Mesenchymal stem cell (in vitro differentiated cells and primary cell): ENCODE measurements around the gene NXT1.

Experiments
- DNase-seq: peaks from one replicate; pipeline ENCODE4 v3.0.0-alpha.2; 2013
- H2AFZ ChIP-seq: one replicate; pipeline ENCODE4 v1.6.1; 2013; ENCODE audit warnings: low read depth, mild to moderate bottlenecking, control low read depth, inconsistent platforms, low read length, moderate library complexity
- H2AK5ac ChIP-seq: 2 replicates; pipeline ENCODE4 v1.6.1; 2013; ENCODE audit warnings: low read length, moderate library complexity, mild to moderate bottlenecking, inconsistent platforms; ENCODE audit not compliant: severe bottlenecking
- H2BK120ac ChIP-seq: one replicate; pipeline ENCODE4 v1.6.1; 2013; ENCODE audit warnings: low read depth, mild to moderate bottlenecking, inconsistent platforms, low read length, moderate library complexity
- H2BK12ac ChIP-seq, 2 experiments: one replicate each; pipeline ENCODE4 v1.6.1; 2013; ENCODE audit warnings: inconsistent platforms in 2 of 2, low read length in 2 of 2, mild to moderate bottlenecking in 2 of 2, moderate library complexity in 2 of 2, control low read depth in 1 of 2
- H2BK15ac ChIP-seq: one replicate; pipeline ENCODE4 v1.6.1; 2013; ENCODE audit warnings: mild to moderate bottlenecking, low read depth, inconsistent platforms; ENCODE audit not compliant: poor library complexity, severe bottlenecking
- H2BK5ac ChIP-seq: 2 replicates; pipeline ENCODE4 v1.6.1; 2013; ENCODE audit warnings: low read depth, mild to moderate bottlenecking, low read length, control low read depth, inconsistent platforms; ENCODE audit not compliant: poor library complexity, severe bottlenecking
- H3K14ac ChIP-seq, 2 experiments: one replicate each; pipeline ENCODE4 v1.6.1; 2013; ENCODE audit warnings: inconsistent platforms in 2 of 2, low read length in 2 of 2, control low read depth in 1 of 2, mild to moderate bottlenecking in 1 of 2, moderate library complexity in 1 of 2
- H3K18ac ChIP-seq, 2 experiments: one replicate each; pipeline ENCODE4 v1.6.1; 2013; ENCODE audit warnings: inconsistent platforms in 2 of 2, low read length in 2 of 2, control low read depth in 1 of 2, low read depth in 1 of 2, mild to moderate bottlenecking in 1 of 2
- H3K23ac ChIP-seq, 2 experiments: one replicate each; pipeline ENCODE4 v1.6.1; 2013; ENCODE audit warnings: inconsistent platforms in 2 of 2, low read length in 2 of 2, mild to moderate bottlenecking in 2 of 2, moderate library complexity in 2 of 2, control low read depth in 1 of 2
- H3K27ac ChIP-seq: 2 replicates; pipeline ENCODE4 v1.5.1; 2013; ENCODE audit warnings: mild to moderate bottlenecking, moderate library complexity, low read length, control low read depth, inconsistent platforms; ENCODE audit not compliant: poor library complexity, severe bottlenecking
- H3K27me3 ChIP-seq, 2 experiments: 2 replicates each; pipeline versions ENCODE4 v1.6.1 to v1.7.0; 2013; ENCODE audit warnings: low read length in 2 of 2, mild to moderate bottlenecking in 2 of 2, moderate library complexity in 2 of 2, control low read depth in 1 of 2, inconsistent platforms in 1 of 2; ENCODE audit not compliant: control insufficient read depth in 1 of 2, insufficient read depth in 1 of 2
- H3K36me3 ChIP-seq, 2 experiments: 2 replicates each; pipeline versions ENCODE4 v1.6.1 to v1.7.0; 2013; ENCODE audit warnings: low read length in 2 of 2, control low read depth in 1 of 2, inconsistent platforms in 1 of 2, low read depth in 1 of 2, mild to moderate bottlenecking in 1 of 2; ENCODE audit not compliant: insufficient read depth in 2 of 2, control insufficient read depth in 1 of 2
- H3K4ac ChIP-seq, 2 experiments: one replicate each; pipeline ENCODE4 v1.6.1; 2013; ENCODE audit warnings: inconsistent platforms in 2 of 2, low read length in 2 of 2, mild to moderate bottlenecking in 2 of 2, moderate library complexity in 2 of 2, control low read depth in 1 of 2, low read depth in 1 of 2
- H3K4me1 ChIP-seq: 2 replicates; pipeline ENCODE4 v1.6.1; 2013; ENCODE audit warnings: low read depth, low read length, control low read depth; ENCODE audit not compliant: control insufficient read depth, insufficient read depth
- H3K4me2 ChIP-seq: 2 replicates; pipeline ENCODE4 v1.6.1; 2013; ENCODE audit warnings: low read length, mild to moderate bottlenecking, inconsistent platforms; ENCODE audit not compliant: poor library complexity, severe bottlenecking
- H3K4me3 ChIP-seq, 2 experiments: 2 replicates each; pipeline versions ENCODE4 v1.5.1 to v1.7.0; 2013; ENCODE audit warnings: low read length in 2 of 2, mild to moderate bottlenecking in 2 of 2, control low read depth in 1 of 2, low read depth in 1 of 2; ENCODE audit not compliant: insufficient read depth in 1 of 2
- H3K79me1 ChIP-seq: replicated peaks from 2 replicates; pipeline ENCODE4 v1.6.1; 2013; ENCODE audit warnings: mild to moderate bottlenecking, control low read depth, low read length, inconsistent platforms; ENCODE audit not compliant: poor library complexity, severe bottlenecking
- H3K9ac ChIP-seq: 2 replicates; pipeline ENCODE4 v1.7.0; 2013; ENCODE audit warnings: mild to moderate bottlenecking, low read length, moderate library complexity
- H3K9me3 ChIP-seq: 2 replicates; pipeline ENCODE4 v1.7.0; 2013; ENCODE audit warnings: mild to moderate bottlenecking, low read length; ENCODE audit not compliant: control insufficient read depth
- H4K8ac ChIP-seq: one replicate; pipeline ENCODE4 v1.6.1; 2013; ENCODE audit warnings: inconsistent platforms, mild to moderate bottlenecking, low read length, moderate library complexity
- H4K91ac ChIP-seq: one replicate; pipeline ENCODE4 v1.6.1; 2013; ENCODE audit warnings: mild to moderate bottlenecking, low read length, inconsistent platforms
- WGBS: methylation state at CpG from one replicate; pipeline ENCODE4 v1.1.7; 2013; ENCODE audit warnings: mixed read lengths; 5-methylcytosine and 5-hydroxymethylcytosine counted together

NXT1 gene

GRCh38 chr20:23361119-23361475, 10.5 kb downstream of the NXT1 start:
- H3K18ac ChIP-seq, result peak overlapping the region; percentile 98 to 99
- H2BK12ac ChIP-seq, result peak overlapping the region in 1 of 2 experiments; percentile 15
- H3K23ac ChIP-seq, result peak overlapping the region in 1 of 2 experiments; percentile 92
- H2BK15ac ChIP-seq, result peak overlapping the region; percentile 82
- no peaks in the 10 kb centered on the region for H3K9me3 ChIP-seq
- peak overlapping the region; percentile 93 for H3K9ac ChIP-seq
- peak overlapping the region; percentile 76 for H3K4me2 ChIP-seq
- peak overlapping the region; percentile 92 for H4K8ac ChIP-seq
- H2BK120ac ChIP-seq, result peak overlapping the region; percentile 61
- no peak overlapping the region for H3K14ac ChIP-seq
- peak overlapping the region; percentile 96 for H3K27ac ChIP-seq
- no peak overlapping the region for H4K91ac ChIP-seq
- peaks cover 22% of the 10 kb centered on the region for H3K4me1 ChIP-seq
- H3K4ac ChIP-seq, result peak overlapping the region; percentile 90 to 97
- H2BK5ac ChIP-seq, result peak overlapping the region; percentile 91
- 4% methylated on average over 8 of the region's 8 CpGs for WGBS
- H3K27me3 ChIP-seq, result no peaks in the 10 kb centered on the region
- peak overlapping the region; percentile 76 to 80 for H3K4me3 ChIP-seq
- H3K36me3 ChIP-seq, result peaks cover 21 to 22% of the 10 kb centered on the region in 2 experiments
- peaks cover 25% of the 10 kb centered on the region for H3K79me1 ChIP-seq
- peak overlapping the region; percentile 46 for H2AFZ ChIP-seq
- H2AK5ac ChIP-seq, result no peak overlapping the region
- peak; percentile 78 for DNase-seq

GRCh38 chr20:23361476-23362391, 11.1 kb downstream of the NXT1 start, which contains the start of gene GZF1:
Gene GZF1 (plus strand): TSS chr20:23362182. CDS start chr20:23364384, 2,202 bp downstream.
- peak within 1 kb of the TSS; percentile 92 to 97 for H3K23ac ChIP-seq
- peak within 1 kb of the TSS; percentile 91 for H2BK5ac ChIP-seq
- H3K9me3 ChIP-seq, result no peaks in the 10 kb centered on the region
- WGBS, result under 1% methylated on average over 76 of the region's 114 CpGs
- H2BK120ac ChIP-seq, result peak within 1 kb of the TSS; percentile 87
- peak within 1 kb of the TSS in 1 of 2 experiments; percentile 29 for H2BK12ac ChIP-seq
- peak within 1 kb of the TSS; percentile 98 to 99 for H3K18ac ChIP-seq
- peak within 1 kb of the TSS; percentile 96 for H2BK15ac ChIP-seq
- peak within 1 kb of the TSS; percentile 97 for H4K91ac ChIP-seq
- H3K14ac ChIP-seq, result peak within 1 kb of the TSS in 1 of 2 experiments; percentile 68
- H4K8ac ChIP-seq, result peak within 1 kb of the TSS; percentile 92
- no peaks in the 10 kb centered on the region for H3K27me3 ChIP-seq
- DNase-seq, result peak; percentile 98
- peak within 1 kb of the TSS; percentile 96 for H3K27ac ChIP-seq
- peaks cover 18 to 21% of the 10 kb centered on the region in 2 experiments for H3K36me3 ChIP-seq
- peak within 1 kb of the TSS; percentile 91 to 92 for H3K4me3 ChIP-seq
- H3K79me1 ChIP-seq, result peaks cover 24% of the 10 kb centered on the region
- peak within 1 kb of the TSS; percentile 88 for H2AFZ ChIP-seq
- H2AK5ac ChIP-seq, result peak within 1 kb of the TSS; percentile 9
- peak within 1 kb of the TSS; percentile 93 for H3K9ac ChIP-seq
- peak within 1 kb of the TSS; percentile 99 for H3K4me2 ChIP-seq
- peak within 1 kb of the TSS; percentile 90 to 97 for H3K4ac ChIP-seq
- H3K4me1 ChIP-seq, result peaks cover 19% of the 10 kb centered on the region

- Histone ChIP-seq H3K23ac (peak overlapping the region; percentile 91 to 97), H3K4me1 (peaks cover 19% of the 10 kb centered on the region), H2BK120ac (peak overlapping the region; percentile 87), H4K91ac (peak overlapping the region; percentile 84), H2AK5ac (peak overlapping the region; percentile 81), H3K36me3 (peaks cover 18 to 25% of the 10 kb centered on the region in 2 experiments), H2BK15ac (peak overlapping the region; percentile 21), H3K14ac (peak overlapping the region in 1 of 2 experiments; percentile 68), H3K4ac (peak overlapping the region; percentile 17 to 96), H3K4me3 (peak overlapping the region; percentile 91 to 92), H3K27ac (peak overlapping the region; percentile 71), H3K27me3 (no peaks in the 10 kb centered on the region), H3K18ac (peak overlapping the region; percentile 84 to 96), H2AFZ (peak overlapping the region; percentile 88), H4K8ac (peak overlapping the region; percentile 59), H3K9me3 (no peaks in the 10 kb centered on the region), H3K9ac (peak overlapping the region; percentile 93), H2BK5ac (peak overlapping the region; percentile 86), H2BK12ac (peak overlapping the region in 1 of 2 experiments; percentile 29), H3K4me2 (peak overlapping the region; percentile 99), H3K79me1 (peaks cover 22% of the 10 kb centered on the region)
- DNase-seq, result peak; percentile 67
- WGBS, result 7% methylated on average over 43 of the region's 50 CpGs
Measured at GRCh38 chr20:23362392-23363256, 12.0 kb downstream of the NXT1 start.
